ENCODE measurements around the gene CSNK1D. TPM values are rescaled to one million over a fixed set of nuclear protein-coding genes. Genes with fewer than 3 reads are reported as not detected.
A peak's percentile ranks its signal among the peaks of the same experiment; 100 is the strongest.

The CSNK1D gene
- total RNA-seq, 1 donor, result 57.0 TPM

GRCh38 chr17:82305727-82306300, 32.3 kb upstream of the CSNK1D start:
- no peak overlapping the region for H3K4me3 ChIP-seq (ENCODE audit: low read depth, low read length)
- TF ChIP-seq CTCF (IDR thresholded peaks at IDR 0.05; ENCODE audit: insufficient read depth, low read depth, low read length), result no peak
- no peak for DNase-seq (ENCODE audit: low read depth)

GRCh38 chr17:82304826-82305726, 31.6 kb upstream of the CSNK1D start:
- TF ChIP-seq CTCF (IDR thresholded peaks at IDR 0.05; ENCODE audit: insufficient read depth, low read depth, low read length), result no peak
- no peak overlapping the region for H3K4me3 ChIP-seq (ENCODE audit: low read depth, low read length)
- DNase-seq (ENCODE audit: low read depth), result no peak

GRCh38 chr17:82303944-82304808, 30.7 kb upstream of the CSNK1D start:
- no peak for TF ChIP-seq CTCF (IDR thresholded peaks at IDR 0.05; ENCODE audit: insufficient read depth, low read depth, low read length)
- peak; percentile 45 for DNase-seq (ENCODE audit: low read depth)
- H3K4me3 ChIP-seq (ENCODE audit: low read depth, low read length), result no peak overlapping the region

GRCh38 chr17:82302991-82303943, 29.8 kb upstream of the CSNK1D start:
- no peak overlapping the region for H3K4me3 ChIP-seq (ENCODE audit: low read depth, low read length)

GRCh38 chr17:82302568-82302963, 29.1 kb upstream of the CSNK1D start:
- no peak for DNase-seq (ENCODE audit: low read depth)
- H3K4me3 ChIP-seq (ENCODE audit: low read depth, low read length), result no peak overlapping the region
- no peak for TF ChIP-seq CTCF (IDR thresholded peaks at IDR 0.05; ENCODE audit: insufficient read depth, low read depth, low read length)

More at GRCh38 chr17:82302991-82303943, 29.8 kb upstream of the CSNK1D start:
- no peak for DNase-seq (ENCODE audit: low read depth)
- TF ChIP-seq CTCF (IDR thresholded peaks at IDR 0.05; ENCODE audit: insufficient read depth, low read depth, low read length), result no peak
